OCI-LY1 (cell line): Measurements from ENCODE around the gene NAV2.

Source experiments
- CTCF ChIP-seq: fragments of 200-600 bp; sonication (generic), shearing (Covaris generic); IDR thresholded peaks from 2 replicates; pipeline ENCODE4 v1.5.1; 2017; ENCODE audit warnings: mild to moderate bottlenecking, antibody characterized with exemption, low read length, moderate library complexity, mixed read lengths
- EZH2 ChIP-seq: fragments of 200-600 bp; sonication (generic), shearing (Covaris generic); IDR thresholded peaks from 2 replicates; pipeline ENCODE4 v1.8.0; 2017; ENCODE audit warnings: borderline replicate concordance, mixed run types, mild to moderate bottlenecking, antibody characterized with exemption, low read length, moderate library complexity, mixed read lengths

GRCh38 chr11:19920982-19921381 lies 208.3 kb downstream of the NAV2 start:
- TF ChIP-seq CTCF (no peak), EZH2 (no peak)
